A549 (cell line): ENCODE data around the gene ABCB7. TPM values are rescaled to one million over a fixed set of nuclear protein-coding genes. Genes with fewer than 3 reads are reported as not detected.
"Not testable (repeated sequence)": the region's sequence is repeated elsewhere in the genome, so short reads cannot be mapped to it uniquely, and the experiment has no call there.

Experiments used
- ATAC-seq, 2 experiments: fragments of 200-7000 bp in 1 of 2; fragments of >200 bp in 1 of 2; cut with Nextera tagmentation in 1 of 2; cut with Tn5 transposase in 1 of 2; 3 replicates each; pipeline versions ENCODE4 v1.8.0 to v1.9.1; 2018 to 2020; ENCODE audit warnings: mild to moderate bottlenecking in 1 of 2, moderate library complexity in 1 of 2
- CTCF ChIA-PET: fragments of 300-600 bp; sonication (Branson Sonifier 250); formaldehyde crosslinking; extraction: SDS; loops from one replicate; lab custom pipeline; 2021; ENCODE audit warnings: antibody characterized with exemption, inconsistent platforms; lab: Yijun Ruan, JAX
- POLR2A ChIA-PET: fragments of 350-600 bp; formaldehyde crosslinking; extraction: SDS; loops from one replicate; lab custom pipeline; 2021; ENCODE audit warnings: antibody characterized with exemption, inconsistent platforms; lab: Yijun Ruan, JAX
- DNase-seq, 2 experiments: peaks; one replicate each; pipeline versions ENCODE4 v3.0.0 to v3.0.0-alpha.2; 2011 to 2016; ENCODE audit warnings: low read depth in 1 of 2, low spot score in 1 of 2
- FAIRE-seq: peaks from 2 replicates; lab custom pipeline; 2011; peaks lifted over from hg19 to GRCh38; lab: Jason Lieb, UNC
- H3K27ac ChIP-seq, 2 experiments: fragments of >200 bp; sonication (Bioruptor Twin); formaldehyde crosslinking; 3 replicates each; pipeline ENCODE4 v1.5.1; 2016 to 2017
- H3K4me1 ChIP-seq: fragments of >200 bp; sonication (Bioruptor Twin); formaldehyde crosslinking; 3 replicates; pipeline ENCODE4 v1.6.1; 2016
- H3K4me2 ChIP-seq: fragments of >200 bp; sonication (Bioruptor Twin); formaldehyde crosslinking; 3 replicates; pipeline ENCODE4 v1.6.1; 2016
- H3K4me3 ChIP-seq: fragments of >200 bp; sonication (Bioruptor Twin); formaldehyde crosslinking; 3 replicates; pipeline ENCODE4 v1.5.1; 2016
- H3K9me3 ChIP-seq: fragments of >200 bp; sonication (Bioruptor Twin); formaldehyde crosslinking; 3 replicates; pipeline ENCODE4 v1.6.1; 2016
- BCL3 ChIP-seq: fragments of >200 bp; sonication (Bioruptor Twin); formaldehyde crosslinking; IDR thresholded peaks from 3 replicates; pipeline ENCODE4 v1.6.1; 2016
- EHF ChIP-seq: fragments of 250-450 bp; sonication (Bioruptor Pico); IDR thresholded peaks from 2 replicates; pipeline ENCODE4 v1.5.0; 2020; ENCODE audit warnings: mild to moderate bottlenecking
- ESRRA ChIP-seq: fragments of 150-350 bp; IDR thresholded peaks from 2 replicates; pipeline ENCODE4 v1.6.1; 2014; ENCODE audit warnings: mild to moderate bottlenecking, low read length, borderline replicate concordance
- FOSB ChIP-seq: fragments of 250-450 bp; sonication (Bioruptor Pico); IDR thresholded peaks from 2 replicates; pipeline ENCODE4 v1.5.0; 2020; ENCODE audit warnings: mild to moderate bottlenecking, moderate library complexity
- FOSL2 ChIP-seq, 2 experiments: fragments of 450-650 bp in 1 of 2; fragments of >200 bp in 1 of 2; sonication (Bioruptor Twin) in 1 of 2; formaldehyde crosslinking; IDR thresholded peaks; 2 replicates each; pipeline versions ENCODE4 v1.5.0 to v1.6.1; 2016 to 2020; ENCODE audit warnings: mild to moderate bottlenecking in 1 of 2, moderate library complexity in 1 of 2
- FOXS1 ChIP-seq: fragments of 250-450 bp; sonication (Bioruptor Pico); IDR thresholded peaks from 2 replicates; pipeline ENCODE4 v1.5.0; 2020; ENCODE audit warnings: mild to moderate bottlenecking, moderate library complexity
- HES2 ChIP-seq: fragments of >200 bp; sonication (Bioruptor Twin); formaldehyde crosslinking; IDR thresholded peaks from 2 replicates; pipeline ENCODE4 v1.6.1; 2016
- HEYL ChIP-seq: fragments of 250-450 bp; sonication (Bioruptor Pico); IDR thresholded peaks from 2 replicates; pipeline ENCODE4 v1.8.0; 2021; ENCODE audit warnings: mild to moderate bottlenecking, moderate library complexity
- HMGXB4 ChIP-seq: fragments of 250-450 bp; sonication (Bioruptor Pico); IDR thresholded peaks from 2 replicates; pipeline ENCODE4 v1.5.0; 2021; ENCODE audit warnings: mild to moderate bottlenecking, moderate library complexity, borderline replicate concordance
- HOXB13 ChIP-seq: fragments of 250-450 bp; sonication (Bioruptor Pico); IDR thresholded peaks from 2 replicates; pipeline ENCODE4 v1.5.0; 2020; ENCODE audit warnings: low read depth, mild to moderate bottlenecking, moderate library complexity
- HOXB5 ChIP-seq: fragments of 250-450 bp; sonication (Bioruptor Pico); IDR thresholded peaks from 2 replicates; pipeline ENCODE4 v1.5.0; 2020; ENCODE audit warnings: mild to moderate bottlenecking, moderate library complexity
- JUN ChIP-seq, 2 experiments: fragments of >200 bp; sonication (Bioruptor Twin); formaldehyde crosslinking; IDR thresholded peaks; 2 replicates in 1 of 2; 3 replicates in 1 of 2; pipeline ENCODE4 v1.6.1; 2016 to 2017
- JUNB ChIP-seq: fragments of >200 bp; sonication (Bioruptor Twin); formaldehyde crosslinking; IDR thresholded peaks from 2 replicates; pipeline ENCODE4 v1.6.1; 2016
- KDM5A ChIP-seq: fragments of 200-600 bp; sonication (generic); IDR thresholded peaks from 2 replicates; pipeline ENCODE4 v1.6.1; 2016; ENCODE audit warnings: antibody characterized with exemption, mild to moderate bottlenecking
- PHF8 ChIP-seq: fragments of 200-600 bp; sonication (generic); IDR thresholded peaks from 2 replicates; pipeline ENCODE4 v1.6.1; 2016; ENCODE audit warnings: low read depth, mild to moderate bottlenecking, antibody characterized with exemption, moderate library complexity, borderline replicate concordance
- POLR2A ChIP-seq: IDR thresholded peaks from 2 replicates; pipeline ENCODE4 v1.6.1; 2012; ENCODE audit warnings: mild to moderate bottlenecking, low read length
- POLR2AphosphoS2 ChIP-seq: conservative IDR thresholded peaks from 2 replicates; pipeline ENCODE4 v1.6.1; 2012; ENCODE audit warnings: low read length, improper control_type of control experiment, inconsistent platforms
- RNF2 ChIP-seq: fragments of 200-600 bp; sonication (generic); IDR thresholded peaks from 2 replicates; pipeline ENCODE4 v1.6.1; 2016; ENCODE audit warnings: low read depth, mild to moderate bottlenecking, antibody characterized with exemption, moderate library complexity, borderline replicate concordance
- TFCP2L1 ChIP-seq: fragments of 250-450 bp; sonication (Bioruptor Pico); IDR thresholded peaks from 2 replicates; pipeline ENCODE4 v1.5.0; 2021; ENCODE audit warnings: mild to moderate bottlenecking
- USF2 ChIP-seq: fragments of 450-650 bp; IDR thresholded peaks from 2 replicates; pipeline ENCODE4 v1.6.1; 2014; ENCODE audit warnings: antibody characterized with exemption
- ZSCAN20 ChIP-seq: fragments of 250-450 bp; sonication (Bioruptor Pico); IDR thresholded peaks from 2 replicates; pipeline ENCODE4 v1.8.0; 2022; ENCODE audit warnings: mild to moderate bottlenecking, moderate library complexity
- WGBS: methylation state at CpG from one replicate; pipeline ENCODE4 v1.1.6; 2017; ENCODE audit errors: missing lambda C conversion rate; 5-methylcytosine and 5-hydroxymethylcytosine counted together
- polyA minus RNA-seq: library from RNA; depleted of rRNA, polyadenylated mRNA; stranded (reverse); fragments of >200 nt; gene quantifications from 2 replicates; pipeline ENCODE4 v1.2.3, GENCODE V29; 2011; rRNA and poly(A)+ RNA removed
- polyA plus RNA-seq, 4 experiments: library from polyadenylated mRNA; depleted of rRNA in 3 of 4; stranded (reverse); fragments of >200 nt; fragmentation: RNase III in 1 of 4; extraction: RNeasy Plus Mini Kit Qiagen cat#74134 plus additional on column Dnase treatment in 1 of 4; gene quantifications; 2 replicates in 3 of 4; 3 replicates in 1 of 4; pipeline ENCODE4 v1.2.3, GENCODE V29; 2011 to 2017

Gene ABCB7
- 39.6 and 41.8 TPM in 2 replicates for polyA plus RNA-seq (2011; rRNA removed)
- polyA plus RNA-seq (2012; cell fraction: cytosol; rRNA removed) = 11.8 and 12.8 TPM in 2 replicates
- 14.3 and 21.1 TPM in 2 replicates for polyA plus RNA-seq (2012; cell fraction: nucleus; rRNA removed)
- 19.4 to 21.9 TPM (median 20.3 TPM) in 3 replicates for polyA plus RNA-seq (2017; fragmentation: RNase III; extraction: RNeasy Plus Mini Kit Qiagen cat#74134 plus additional on column Dnase treatment)
- polyA minus RNA-seq = 15.9 and 20.0 TPM in 2 replicates

- H3K4me3 ChIP-seq = peak within 1 kb of the TSS; percentile 87
- H3K27ac ChIP-seq = peak within 1 kb of the TSS; percentile 90 to 93
- CTCF ChIA-PET = no interaction called here
- H3K4me1 ChIP-seq = peaks cover 4% of the 10 kb centered on the region; the same call in 2 of the 3 replicates
- no peaks in the 10 kb centered on the region for H3K9me3 ChIP-seq
- POLR2A ChIA-PET = no interaction called here
- DNase-seq = peak; percentile 60 to 79
- TF ChIP-seq JUNB (no peak), FOSL2 (IDR thresholded peaks at IDR 0.05) (no peak), FOSL2 (CRISPR knock-in tag; IDR thresholded peaks at IDR 0.05) (no peak), ZSCAN20 (CRISPR knock-in tag) (no peak), JUN (IDR thresholded peaks at IDR 0.05) (peak; percentile 60 to 64; a peak in 2 of 5 replicates), USF2 (peak; percentile 32; the same call in 1 of the 2 replicates), HEYL (no peak), EHF (CRISPR knock-in tag) (no peak), HES2 (no peak), FOXS1 (CRISPR knock-in tag) (no peak), KDM5A (peak; percentile 79; the same call in 1 of the 2 replicates), PHF8 (peak; percentile 77), POLR2A (peak; percentile 35), RNF2 (no peak), ESRRA (no peak), POLR2AphosphoS2 (no peak)
- H3K4me2 ChIP-seq = peak within 1 kb of the TSS; percentile 86
- ATAC-seq = peak; percentile 95 to 99
- WGBS = 4% methylated on average over 24 of the region's 35 CpGs
- FAIRE-seq = peak; percentile 84
These were observed at the start of gene ABCB7 for GRCh38 chrX:75155827-75156525. Gene ABCB7, minus strand, starts transcription at chrX:75156283. Its CDS starts 11 bp downstream, at chrX:75156272.

GRCh38 chrX:75188415-75189206, 32.5 kb upstream of the ABCB7 start:
- ATAC-seq, H3K9me3 ChIP-seq, H3K4me1 ChIP-seq, H3K4me3 ChIP-seq, CTCF ChIA-PET, DNase-seq, POLR2A ChIA-PET, H3K27ac ChIP-seq, H3K4me2 ChIP-seq, FAIRE-seq: not testable (repeated sequence)
- WGBS = 59% methylated on average over 20 of the region's 27 CpGs

- TF ChIP-seq HOXB13 (CRISPR knock-in tag) (no peak), FOSB (no peak), TFCP2L1 (CRISPR knock-in tag) (no peak), EHF (CRISPR knock-in tag) (no peak), POLR2AphosphoS2 (no peak), HMGXB4 (CRISPR knock-in tag) (no peak), HOXB5 (no peak), BCL3 (no peak)
- no peak for FAIRE-seq
- DNase-seq = no peak
- ChIA-PET POLR2A (no interaction called here), CTCF (no interaction called here)
- ATAC-seq = no peak
- H3K9me3 ChIP-seq = no peaks in the 10 kb centered on the region
- H3K27ac ChIP-seq = no peak overlapping the region
- no peak overlapping the region for H3K4me2 ChIP-seq
- H3K4me3 ChIP-seq = no peak overlapping the region
- no peaks in the 10 kb centered on the region for H3K4me1 ChIP-seq
These were observed 25.6 kb upstream of the ABCB7 start for GRCh38 chrX:75181721-75182120.

- H3K4me2 ChIP-seq, ATAC-seq, CTCF ChIA-PET, H3K9me3 ChIP-seq, FAIRE-seq, H3K4me1 ChIP-seq, H3K4me3 ChIP-seq, DNase-seq, H3K27ac ChIP-seq: not testable (repeated sequence)
- POLR2A ChIA-PET = interaction anchor here (0.7 kb wide), 1 partner anchor 98 kb away, joined by 8 read pairs; no protein-coding TSS in a partner anchor
- 0% methylated on average over 1 of the region's 25 CpGs for WGBS
These were observed 23.6 kb upstream of the ABCB7 start for GRCh38 chrX:75179536-75180293.
